NCI-H187 (cell line): ENCODE results near the gene ANGPT4.
"Not testable (repeated sequence)": the region's sequence is repeated elsewhere in the genome, so short reads cannot be mapped to it uniquely, and the experiment has no call there.

ENCODE experiments used
- DNase-seq, 2 experiments: peaks; one replicate each; lab custom pipeline; 2025; lab: John Stamatoyannopoulos, UW

The ANGPT4 gene

DNA sequence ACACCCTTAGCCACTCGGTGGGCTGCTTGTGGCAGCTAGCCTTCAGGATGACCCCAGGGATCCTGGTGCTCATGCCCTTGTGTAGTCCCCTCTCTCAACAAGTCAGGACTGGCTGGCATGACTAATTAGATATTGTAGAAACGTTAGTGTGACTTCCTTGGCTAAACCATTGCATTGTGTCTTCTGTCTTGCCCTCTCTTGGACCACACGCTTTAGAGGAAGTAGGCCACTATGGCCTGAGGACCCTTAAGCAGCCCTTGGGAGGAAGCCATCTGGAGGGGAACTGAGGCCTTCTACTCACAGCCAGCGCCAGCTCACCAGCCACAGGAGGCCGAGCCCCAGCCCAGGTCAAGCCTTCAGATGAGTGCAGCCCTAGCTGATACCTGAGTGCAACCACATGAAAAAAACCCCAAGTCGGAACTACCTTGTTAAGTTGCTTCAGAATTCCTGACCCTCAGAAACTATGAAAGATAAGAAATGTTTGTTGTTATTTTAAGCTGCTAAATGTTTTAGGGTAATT lies 10.1 kb downstream of the ANGPT4 start:
- no peak for DNase-seq

GRCh38 chr20:905396-905961 lies 10.7 kb downstream of the ANGPT4 start:
- no peak for DNase-seq

DNA sequence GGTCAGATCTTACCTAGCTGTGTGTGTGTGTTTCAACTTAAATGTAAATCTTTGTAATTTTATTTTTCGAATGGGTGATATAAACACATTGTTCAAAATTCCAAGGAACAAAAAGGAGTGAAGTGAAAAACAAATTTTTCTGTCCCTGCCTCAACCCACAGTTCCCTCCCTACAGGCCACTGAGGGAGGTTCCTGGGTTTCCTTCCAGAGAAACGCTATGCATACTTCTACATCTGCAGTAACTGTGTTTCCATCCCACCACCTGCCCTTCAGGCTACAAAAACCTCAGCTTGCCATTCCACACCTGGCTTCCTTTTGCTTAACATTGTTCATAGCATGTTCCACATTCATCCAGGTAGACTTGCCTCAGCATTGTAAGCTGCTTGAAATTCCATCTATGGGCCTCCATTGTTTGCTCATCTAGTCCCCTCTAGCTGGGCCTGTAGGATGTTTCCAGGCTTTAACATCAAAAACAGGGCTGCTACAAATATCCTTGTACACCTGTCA lies 12.0 kb downstream of the ANGPT4 start:
- DNase-seq, result no peak

DNA sequence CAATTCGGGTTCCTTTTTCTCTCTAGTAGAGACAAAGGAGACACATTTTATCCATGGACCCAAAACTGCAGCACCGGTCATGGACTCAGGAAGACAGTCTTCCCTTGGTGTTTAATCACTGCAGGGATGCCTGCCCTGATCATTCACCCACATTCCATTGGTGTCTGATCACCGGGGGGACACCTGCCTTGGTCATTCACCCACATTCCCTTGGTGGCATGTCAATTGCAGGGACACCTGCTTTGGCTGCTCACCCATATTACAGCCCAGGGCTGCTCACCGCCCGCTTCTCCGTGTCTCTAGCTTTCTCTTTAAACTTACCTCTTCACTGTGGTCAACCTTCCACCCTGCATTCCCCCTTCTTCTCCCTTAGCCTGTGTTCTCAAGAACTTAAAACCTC lies 18.7 kb downstream of the ANGPT4 start:
- DNase-seq, result not testable (repeated sequence)

DNA sequence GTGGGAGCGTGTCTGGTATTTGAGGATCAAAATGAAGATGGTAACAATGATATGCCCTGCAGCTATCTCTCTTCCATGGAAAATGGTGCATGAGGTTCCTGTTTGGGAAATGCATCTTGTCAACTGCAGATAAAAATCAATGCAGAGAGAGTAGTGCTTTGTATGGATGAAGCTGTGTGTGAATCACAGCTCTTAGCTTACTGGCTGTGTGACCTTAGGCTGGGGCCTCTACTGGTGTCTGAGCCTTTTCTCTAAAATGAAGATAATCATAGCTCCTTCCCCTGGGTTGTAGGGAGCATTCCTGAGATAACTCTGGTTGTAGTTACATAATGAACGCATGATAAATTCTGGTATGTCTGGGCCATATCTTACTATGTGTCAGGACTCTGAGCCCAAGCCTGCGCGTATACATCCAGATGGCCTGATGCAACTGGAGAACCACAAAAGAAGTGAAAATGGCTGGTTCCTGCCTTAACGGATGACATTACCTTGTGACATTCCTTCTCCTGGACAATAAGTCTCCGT lies 19.6 kb downstream of the ANGPT4 start:
- no peak for DNase-seq

DNA sequence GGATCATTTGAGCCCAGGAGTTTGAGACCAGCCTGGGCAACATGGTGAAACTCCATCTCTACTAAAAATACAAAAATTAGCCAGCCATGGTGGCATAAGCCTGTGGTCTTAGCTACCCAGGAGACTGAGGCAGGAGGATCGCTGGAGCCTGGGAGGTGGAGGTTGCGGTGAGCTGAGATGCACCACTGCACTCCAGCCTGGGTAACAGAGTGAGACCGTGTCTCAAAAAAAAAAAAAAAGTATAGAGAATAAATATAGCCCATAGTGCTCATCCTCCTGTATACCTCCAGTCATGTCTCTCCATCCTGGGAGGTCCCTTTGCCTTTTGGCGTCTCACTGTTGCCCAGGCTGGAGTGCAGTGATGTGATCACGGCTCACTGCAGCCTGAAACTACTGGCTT lies 23.8 kb downstream of the ANGPT4 start:
- DNase-seq, result not testable (repeated sequence)

GRCh38 chr20:891706-892080 lies 24.4 kb downstream of the ANGPT4 start:
- no peak for DNase-seq

DNA sequence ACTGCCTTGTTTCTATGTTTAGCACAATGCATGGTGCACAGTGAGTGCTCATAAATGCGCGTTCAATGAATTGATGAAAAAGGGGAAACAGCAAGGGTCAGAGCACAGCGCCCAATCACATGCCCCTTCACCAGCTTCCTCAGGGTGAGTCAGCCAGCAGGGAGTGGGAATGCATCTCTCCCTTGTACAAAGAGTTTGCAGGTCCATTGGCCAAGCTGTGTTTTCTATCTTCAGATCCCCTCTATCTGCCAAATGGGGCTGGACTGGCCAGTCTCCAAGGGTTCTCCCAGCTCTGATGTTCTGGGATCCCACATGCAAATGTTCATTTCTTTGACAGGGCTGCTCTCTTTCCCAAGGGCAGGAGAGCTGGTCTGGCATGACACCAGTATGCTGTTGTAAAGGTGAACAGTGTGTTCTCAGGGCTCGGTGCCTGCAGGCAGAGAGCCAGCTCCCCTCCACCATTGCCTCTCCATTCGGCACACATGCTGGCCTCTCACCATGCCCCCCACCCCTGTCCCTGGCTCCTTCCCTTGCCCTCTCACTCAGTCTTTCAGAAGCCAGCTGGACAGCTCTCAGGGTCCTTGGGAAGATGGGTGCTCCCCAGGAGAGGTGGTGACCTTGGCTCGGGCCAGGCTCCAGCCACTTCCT lies 25.0 kb downstream of the ANGPT4 start:
- DNase-seq, result no peak

DNA sequence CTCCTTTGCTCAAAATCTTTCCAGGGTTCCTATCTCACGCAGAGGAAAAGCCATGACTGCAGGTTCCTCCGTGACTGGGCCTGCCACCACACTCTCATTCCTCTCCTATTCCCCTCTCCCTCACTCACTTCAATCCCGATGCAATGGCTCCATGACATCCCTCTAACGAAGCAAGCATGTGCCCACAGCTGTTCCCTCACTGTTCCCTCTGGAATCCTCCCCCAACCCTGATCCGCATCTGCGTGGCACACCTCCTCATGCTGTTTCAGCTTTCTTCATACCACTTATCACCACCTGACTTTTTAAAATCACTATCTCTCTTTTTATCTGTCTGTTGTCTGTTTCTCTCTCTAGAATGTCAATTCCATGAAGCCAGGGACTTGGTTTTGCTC lies 25.5 kb downstream of the ANGPT4 start:
- DNase-seq, result no peak

DNA sequence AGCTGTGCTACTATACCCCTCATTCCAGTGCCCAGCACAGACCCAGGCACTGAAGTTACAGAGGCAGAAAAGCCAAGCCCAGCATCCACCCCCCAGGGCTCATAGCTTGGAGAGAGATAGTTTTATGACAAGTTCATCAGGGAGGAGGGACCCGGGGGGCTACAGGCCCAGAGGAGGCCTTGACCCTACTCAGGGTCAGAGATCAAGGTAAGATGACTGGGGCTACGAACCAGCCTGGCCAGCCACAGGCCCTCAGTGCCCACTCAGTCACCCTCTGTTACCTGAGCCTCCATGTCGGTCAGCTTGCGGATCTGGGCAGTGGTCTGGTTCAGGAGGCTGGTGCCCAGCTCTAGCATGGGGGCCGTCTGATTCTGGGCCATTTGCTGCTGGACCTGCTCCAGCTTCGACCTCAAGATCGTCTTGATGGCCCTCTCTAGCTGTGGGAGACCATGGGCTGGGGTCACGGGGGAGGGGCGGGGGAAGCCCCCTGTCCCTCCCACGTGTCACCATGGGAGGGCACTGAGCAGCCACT lies 26.1 kb downstream of the ANGPT4 start:
- DNase-seq, result no peak

- no peak for DNase-seq
Observed at GRCh38 chr20:889106-889505, 27.0 kb downstream of the ANGPT4 start.

DNA sequence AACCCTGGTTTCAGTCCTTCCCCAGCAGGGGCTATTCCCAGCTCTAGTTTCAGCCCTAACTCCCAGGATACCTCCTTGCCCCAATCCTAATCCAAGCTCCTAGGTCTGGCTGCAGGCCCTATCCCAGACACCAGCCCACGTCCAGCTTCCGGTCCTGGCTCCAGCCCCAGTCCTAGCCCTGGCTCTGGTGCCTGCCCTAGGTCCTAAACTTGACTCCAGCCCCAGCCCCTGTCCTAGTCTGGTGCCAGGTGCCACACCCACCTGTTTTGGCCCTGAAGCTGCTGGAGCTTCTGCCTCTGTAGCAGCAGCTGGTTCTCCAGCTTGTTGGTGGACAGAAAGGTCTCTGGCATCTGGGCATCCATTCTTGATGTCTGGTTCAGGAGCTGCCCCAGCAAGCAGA lies 28.1 kb downstream of the ANGPT4 start:
- no peak for DNase-seq

- no peak for DNase-seq
Observed at GRCh38 chr20:887137-887536, 29.0 kb downstream of the ANGPT4 start.

DNA sequence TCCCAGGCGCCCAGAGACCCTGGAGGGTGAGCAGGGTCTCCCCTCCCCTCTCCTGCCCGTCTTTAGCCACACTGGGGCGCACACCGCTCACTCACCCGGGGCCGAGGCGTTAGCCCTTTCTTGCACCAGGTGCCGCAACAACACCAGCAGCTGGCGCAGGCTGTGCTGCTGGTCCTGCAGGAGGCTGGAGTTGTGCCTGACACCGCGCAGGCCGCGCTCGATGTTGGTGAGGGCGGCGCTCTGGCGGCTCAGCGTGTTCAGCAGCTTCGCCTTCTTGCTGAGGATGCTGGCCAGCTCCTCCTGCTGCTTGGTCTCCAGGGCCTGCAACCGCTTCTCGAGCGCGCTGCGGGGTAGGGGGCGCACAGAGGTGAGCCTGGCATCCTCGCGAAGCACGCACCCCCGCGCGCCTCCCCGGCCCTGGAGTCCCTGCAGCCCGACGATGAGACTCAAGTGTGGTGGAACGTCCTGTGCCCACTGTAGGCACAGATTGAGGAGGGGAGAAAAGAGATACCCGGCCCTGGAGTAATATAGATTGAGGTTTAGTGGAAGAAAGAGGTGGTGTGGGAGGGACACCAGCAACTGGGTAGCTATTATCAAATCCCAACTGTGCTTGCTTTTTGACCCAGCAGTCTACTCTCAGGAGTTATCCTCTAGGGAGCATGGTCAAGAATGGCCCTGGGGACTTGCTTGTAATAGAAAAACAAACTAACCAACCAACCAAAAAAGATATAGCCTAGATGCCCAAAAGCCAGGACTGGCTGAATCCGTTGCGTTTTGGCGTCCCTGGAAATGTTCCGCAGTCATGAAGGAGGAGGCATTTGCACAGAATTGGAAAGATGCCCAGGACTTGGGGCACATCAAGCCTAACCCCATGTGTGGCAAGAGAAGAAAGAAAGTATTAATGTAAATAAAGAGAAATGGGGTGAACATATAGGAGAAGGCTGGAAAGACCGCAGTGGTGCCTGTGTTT lies 30.9 kb downstream of the ANGPT4 start:
- DNase-seq, result no peak

DNA sequence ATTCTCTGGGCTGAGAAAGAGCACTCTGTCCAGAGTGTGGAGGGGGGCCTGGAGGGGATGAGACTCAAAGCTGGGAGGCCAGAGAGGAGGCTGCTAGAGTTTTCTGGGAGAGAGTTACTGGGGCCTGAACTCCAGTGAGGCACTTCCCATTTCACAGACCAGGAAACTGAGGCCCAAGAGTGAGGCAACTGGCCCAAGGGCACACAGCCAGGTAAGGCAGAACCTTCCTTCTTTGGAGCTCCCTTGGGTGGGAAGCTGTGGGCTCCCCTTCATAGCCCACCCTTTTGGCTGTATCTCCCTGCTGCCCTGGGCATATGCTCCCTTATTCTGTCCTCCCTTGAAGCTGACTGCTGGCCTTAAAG lies 34.4 kb downstream of the ANGPT4 start:
- DNase-seq, result no peak

GRCh38 chr20:881051-881782 lies 34.9 kb downstream of the ANGPT4 start:
- DNase-seq, result no peak

DNA sequence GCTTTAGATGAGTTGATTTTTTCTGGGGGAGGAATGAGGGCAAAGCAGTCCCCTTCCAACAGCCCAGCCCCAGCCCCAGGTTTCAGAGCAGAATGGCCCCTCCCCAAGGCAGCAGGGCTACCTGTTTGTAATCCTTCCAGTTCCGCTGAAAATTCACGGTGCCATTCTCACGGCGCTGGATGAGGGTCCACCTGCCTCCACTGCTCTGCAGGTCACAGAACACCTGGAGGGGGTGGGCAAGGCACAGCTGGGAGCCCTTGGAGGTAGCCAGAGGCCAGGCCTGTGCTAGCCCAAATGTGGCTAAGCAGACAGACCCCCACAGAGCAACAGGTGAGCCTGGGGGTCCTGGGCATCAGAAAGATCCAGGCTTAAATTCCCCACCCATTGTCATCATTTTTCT lies 36.5 kb downstream of the ANGPT4 start:
- DNase-seq, result no peak

- no peak for DNase-seq
Observed at GRCh38 chr20:878511-879307, 37.4 kb downstream of the ANGPT4 start.

GRCh38 chr20:877814-878213 lies 38.3 kb downstream of the ANGPT4 start:
- no peak for DNase-seq

DNA sequence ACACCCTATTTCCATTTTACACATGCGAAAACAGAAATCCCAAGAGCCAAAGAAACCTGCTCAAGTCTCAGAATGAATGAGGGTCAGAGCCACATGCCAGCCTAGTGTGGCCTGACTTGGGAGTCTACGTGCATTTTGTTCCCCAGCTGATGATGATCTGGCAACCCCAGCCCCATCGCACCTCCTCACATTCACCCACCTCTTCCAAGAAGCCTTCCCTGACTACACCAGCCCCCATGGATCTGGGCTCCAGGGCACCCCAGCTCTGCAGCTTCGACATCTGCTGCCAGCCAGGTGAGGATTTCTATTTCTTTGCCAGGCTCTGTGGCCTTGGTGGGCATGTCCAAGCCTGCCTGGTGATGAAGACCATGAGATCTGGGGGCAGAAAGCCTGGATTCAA lies 41.0 kb downstream of the ANGPT4 start:
- no peak for DNase-seq
